Neural crest cell (in vitro differentiated cells): ENCODE measurements around the gene TRIO. TPM values are rescaled to one million over a fixed set of nuclear protein-coding genes. Genes with fewer than 3 reads are reported as not detected.
A peak's percentile ranks its signal among the peaks of the same experiment; 100 is the strongest.
"Not testable (repeated sequence)": the region's sequence is repeated elsewhere in the genome, so short reads cannot be mapped to it uniquely, and the experiment has no call there.

Experiments used
- DNase-seq: peaks from one replicate; pipeline ENCODE4 v3.0.0; 2021; ENCODE audit warnings: low read depth, mixed read lengths, low spot score
- H3K27ac Mint-ChIP-seq: one replicate; pipeline ENCODE4 v1.8.0; 2021; ENCODE audit warnings: mild to moderate bottlenecking, mixed read lengths; ENCODE audit not compliant: unreplicated experiment
- H3K27me3 Mint-ChIP-seq: 2 replicates; pipeline ENCODE4 v1.8.0; 2021; ENCODE audit warnings: low read depth, mild to moderate bottlenecking, mixed read lengths
- H3K36me3 Mint-ChIP-seq: 2 replicates; pipeline ENCODE4 v1.8.0; 2021; ENCODE audit warnings: low read depth, mild to moderate bottlenecking, mixed read lengths
- H3K4me1 Mint-ChIP-seq: 2 replicates; pipeline ENCODE4 v1.8.0; 2021; ENCODE audit warnings: mixed read lengths
- H3K4me3 Mint-ChIP-seq: one replicate; pipeline ENCODE4 v1.8.0; 2021; ENCODE audit warnings: mild to moderate bottlenecking, mixed read lengths
- H3K9me3 Mint-ChIP-seq: 2 replicates; pipeline ENCODE4 v1.8.0; 2021; ENCODE audit warnings: mixed read lengths
- total RNA-seq: library from RNA; stranded (reverse); gene quantifications from 2 replicates; pipeline ENCODE4 v1.2.1, GENCODE V29; 2021
- TF ChIP-seq, protein P1 (sequence below): fragments of 200-600 bp; sonication (generic); conservative IDR thresholded peaks from 2 replicates; pipeline ENCODE4 v1.5.0; 2021; ENCODE audit warnings: antibody characterized with exemption, mild to moderate bottlenecking

Gene TRIO
- total RNA-seq, 1 donor from 2014 or later: 134 TPM

- H3K27me3 Mint-ChIP-seq: no peaks in the 10 kb centered on the region
- TF ChIP-seq, protein P1, sequence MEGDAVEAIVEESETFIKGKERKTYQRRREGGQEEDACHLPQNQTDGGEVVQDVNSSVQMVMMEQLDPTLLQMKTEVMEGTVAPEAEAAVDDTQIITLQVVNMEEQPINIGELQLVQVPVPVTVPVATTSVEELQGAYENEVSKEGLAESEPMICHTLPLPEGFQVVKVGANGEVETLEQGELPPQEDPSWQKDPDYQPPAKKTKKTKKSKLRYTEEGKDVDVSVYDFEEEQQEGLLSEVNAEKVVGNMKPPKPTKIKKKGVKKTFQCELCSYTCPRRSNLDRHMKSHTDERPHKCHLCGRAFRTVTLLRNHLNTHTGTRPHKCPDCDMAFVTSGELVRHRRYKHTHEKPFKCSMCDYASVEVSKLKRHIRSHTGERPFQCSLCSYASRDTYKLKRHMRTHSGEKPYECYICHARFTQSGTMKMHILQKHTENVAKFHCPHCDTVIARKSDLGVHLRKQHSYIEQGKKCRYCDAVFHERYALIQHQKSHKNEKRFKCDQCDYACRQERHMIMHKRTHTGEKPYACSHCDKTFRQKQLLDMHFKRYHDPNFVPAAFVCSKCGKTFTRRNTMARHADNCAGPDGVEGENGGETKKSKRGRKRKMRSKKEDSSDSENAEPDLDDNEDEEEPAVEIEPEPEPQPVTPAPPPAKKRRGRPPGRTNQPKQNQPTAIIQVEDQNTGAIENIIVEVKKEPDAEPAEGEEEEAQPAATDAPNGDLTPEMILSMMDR: no peak
- DNase-seq: no peak
- H3K36me3 Mint-ChIP-seq: no peaks in the 10 kb centered on the region
- no peak overlapping the region for H3K4me3 Mint-ChIP-seq
- no peaks in the 10 kb centered on the region for H3K9me3 Mint-ChIP-seq
- peak overlapping the region; percentile 70 for H3K27ac Mint-ChIP-seq
- H3K4me1 Mint-ChIP-seq: peaks cover 45% of the 10 kb centered on the region
These were observed 61.0 kb downstream of the TRIO start for GRCh38 chr5:14204011-14204670.

GRCh38 chr5:14204785-14205321, 61.7 kb downstream of the TRIO start:
- H3K4me1 Mint-ChIP-seq: peaks cover 41% of the 10 kb centered on the region
- TF ChIP-seq, protein P1: no peak
- no peak overlapping the region for H3K4me3 Mint-ChIP-seq
- H3K27ac Mint-ChIP-seq: peak overlapping the region; percentile 7
- H3K27me3 Mint-ChIP-seq: no peaks in the 10 kb centered on the region
- H3K36me3 Mint-ChIP-seq: no peaks in the 10 kb centered on the region
- H3K9me3 Mint-ChIP-seq: no peaks in the 10 kb centered on the region
- DNase-seq: no peak

- no peak for DNase-seq
- H3K27ac Mint-ChIP-seq: peak overlapping the region; percentile 45
- H3K4me1 Mint-ChIP-seq: peaks cover 40% of the 10 kb centered on the region
- H3K27me3 Mint-ChIP-seq: no peaks in the 10 kb centered on the region
- no peak overlapping the region for H3K4me3 Mint-ChIP-seq
- TF ChIP-seq, protein P1: no peak
- no peaks in the 10 kb centered on the region for H3K9me3 Mint-ChIP-seq
- no peaks in the 10 kb centered on the region for H3K36me3 Mint-ChIP-seq
These were observed 63.0 kb downstream of the TRIO start for GRCh38 chr5:14206028-14206725.

GRCh38 chr5:14207428-14207827, 64.3 kb downstream of the TRIO start:
- not testable (repeated sequence) for H3K36me3 Mint-ChIP-seq, H3K27ac Mint-ChIP-seq, H3K27me3 Mint-ChIP-seq, H3K4me3 Mint-ChIP-seq, DNase-seq, H3K9me3 Mint-ChIP-seq
- H3K4me1 Mint-ChIP-seq: peaks cover 30% of the 10 kb centered on the region

GRCh38 chr5:14208071-14209021, 65.2 kb downstream of the TRIO start:
- H3K27me3 Mint-ChIP-seq: no peaks in the 10 kb centered on the region
- H3K36me3 Mint-ChIP-seq: no peaks in the 10 kb centered on the region
- H3K27ac Mint-ChIP-seq: no peak overlapping the region
- H3K9me3 Mint-ChIP-seq: no peaks in the 10 kb centered on the region
- no peak overlapping the region for H3K4me3 Mint-ChIP-seq
- H3K4me1 Mint-ChIP-seq: peaks cover 25% of the 10 kb centered on the region
- no peak for DNase-seq
- TF ChIP-seq, protein P1: no peak
